Neuronal stem cell (in vitro differentiated cells): ENCODE data around the gene TGIF2.

ENCODE experiments used
- DNase-seq: peaks from one replicate; pipeline ENCODE4 v3.0.0-alpha.2; 2013; ENCODE audit warnings: low spot score
- H2AFZ ChIP-seq: one replicate; pipeline ENCODE4 v1.6.1; 2013; ENCODE audit warnings: mild to moderate bottlenecking, low read length, inconsistent platforms
- H2AK5ac ChIP-seq: 2 replicates; pipeline ENCODE4 v1.6.1; 2013; ENCODE audit warnings: low read depth, mild to moderate bottlenecking, inconsistent platforms, low read length, moderate library complexity, mixed read lengths
- H2BK120ac ChIP-seq: 2 replicates; pipeline ENCODE4 v1.6.1; 2013; ENCODE audit warnings: low read depth, mild to moderate bottlenecking, inconsistent platforms, low read length, moderate library complexity, mixed read lengths
- H2BK12ac ChIP-seq: one replicate; pipeline ENCODE4 v1.6.1; 2013; ENCODE audit warnings: low read length, inconsistent platforms
- H2BK15ac ChIP-seq: 2 replicates; pipeline ENCODE4 v1.6.1; 2013; ENCODE audit warnings: mild to moderate bottlenecking, low read length, inconsistent platforms, mixed read lengths
- H2BK5ac ChIP-seq: one replicate; pipeline ENCODE4 v1.6.1; 2013; ENCODE audit warnings: inconsistent platforms, mild to moderate bottlenecking, low read length, moderate library complexity
- H3K14ac ChIP-seq: one replicate; pipeline ENCODE4 v1.6.1; 2013; ENCODE audit warnings: low read length, inconsistent platforms
- H3K18ac ChIP-seq: 2 replicates; pipeline ENCODE4 v1.6.1; 2013; ENCODE audit warnings: low read length, inconsistent platforms
- H3K23ac ChIP-seq: 2 replicates; pipeline ENCODE4 v1.6.1; 2013; ENCODE audit warnings: low read depth, mild to moderate bottlenecking, mixed read lengths, low read length, inconsistent platforms; ENCODE audit not compliant: poor library complexity
- H3K27ac ChIP-seq: replicated peaks from 3 replicates; pipeline ENCODE4 v1.5.1; 2013; ENCODE audit warnings: low read length, inconsistent platforms
- H3K27me3 ChIP-seq, 3 experiments: 2 replicates each; pipeline ENCODE4 v1.6.1; 2013; ENCODE audit warnings: low read length in 3 of 3, mild to moderate bottlenecking in 2 of 3, inconsistent platforms in 1 of 3, low read depth in 1 of 3, mixed read lengths in 1 of 3, moderate library complexity in 1 of 3; ENCODE audit not compliant: control insufficient read depth in 3 of 3, insufficient read depth in 3 of 3
- H3K36me3 ChIP-seq, 2 donors: replicated peaks in 1 of 2; 2 replicates each; pipeline ENCODE4 v1.6.1; 2013; ENCODE audit warnings: low read length in 2 of 2; ENCODE audit not compliant: control insufficient read depth in 2 of 2, insufficient read depth in 2 of 2
- H3K4ac ChIP-seq: 2 replicates; pipeline ENCODE4 v1.6.1; 2013; ENCODE audit warnings: inconsistent platforms, mild to moderate bottlenecking, low read length, moderate library complexity
- H3K4me1 ChIP-seq, 2 donors: 1 replicate in 1 of 2; 2 replicates in 1 of 2; pipeline ENCODE4 v1.6.1; 2013; ENCODE audit warnings: low read length in 2 of 2, low read depth in 1 of 2; ENCODE audit not compliant: control insufficient read depth in 2 of 2, insufficient read depth in 1 of 2
- H3K4me2 ChIP-seq: one replicate; pipeline ENCODE4 v1.6.1; 2013; ENCODE audit warnings: mild to moderate bottlenecking, low read length, inconsistent platforms; ENCODE audit not compliant: insufficient read depth, poor library complexity, severe bottlenecking
- H3K4me3 ChIP-seq, 2 donors: 2 replicates each; pipeline ENCODE4 v1.5.1; 2013; ENCODE audit warnings: low read length in 2 of 2, mild to moderate bottlenecking in 2 of 2, inconsistent platforms in 1 of 2, moderate library complexity in 1 of 2
- H3K79me1 ChIP-seq: one replicate; pipeline ENCODE4 v1.6.1; 2013; ENCODE audit warnings: low read depth, mild to moderate bottlenecking, inconsistent platforms, low read length, moderate library complexity
- H3K9ac ChIP-seq: one replicate; pipeline ENCODE4 v1.6.1; 2013; ENCODE audit warnings: mild to moderate bottlenecking, low read depth, low read length, inconsistent platforms; ENCODE audit not compliant: poor library complexity
- H3K9me3 ChIP-seq, 2 donors: replicated peaks in 1 of 2; 2 replicates each; pipeline versions ENCODE3 to v1.6.1; 2013; ENCODE audit warnings: low read length in 2 of 2, mild to moderate bottlenecking in 2 of 2, inconsistent platforms in 1 of 2, low read depth in 1 of 2, mixed read lengths in 1 of 2, moderate library complexity in 1 of 2; ENCODE audit not compliant: control insufficient read depth in 2 of 2, insufficient read depth in 1 of 2
- H4K8ac ChIP-seq: one replicate; pipeline ENCODE4 v1.6.1; 2013; ENCODE audit warnings: low read depth, mild to moderate bottlenecking, inconsistent platforms, low read length, moderate library complexity
- H4K91ac ChIP-seq: one replicate; pipeline ENCODE4 v1.6.1; 2013; ENCODE audit warnings: low read length, low read depth, mild to moderate bottlenecking, inconsistent platforms; ENCODE audit not compliant: poor library complexity
- WGBS, 2 donors: extraction: QIAGEN DNeasy Blood & Tissue Kit; methylation state at CpG; one replicate each; pipeline ENCODE4 v1.1.7; 2013; ENCODE audit warnings: missing lambda C conversion rate in 2 of 2, mixed read lengths in 1 of 2; ENCODE audit not compliant: insufficient read length in 2 of 2, insufficient replicate concordance in 1 of 2; ENCODE audit errors: extremely low coverage in 2 of 2; 5-methylcytosine and 5-hydroxymethylcytosine counted together

The TGIF2 gene

GRCh38 chr20:36544134-36545018 is 29.0 kb upstream of the TGIF2 start:
- Histone ChIP-seq H4K91ac (no peak overlapping the region), H2AFZ (no peak overlapping the region), H3K27ac (no peak overlapping the region), H3K4me3 (no peak overlapping the region), H2BK5ac (no peak overlapping the region), H3K14ac (no peak overlapping the region), H2BK120ac (no peak overlapping the region), H3K23ac (peak overlapping the region; percentile 9), H3K4me2 (no peak overlapping the region), H3K9ac (peak overlapping the region; percentile 78), H2BK12ac (no peak overlapping the region), H3K18ac (peak overlapping the region; percentile 9), H3K79me1 (peaks cover 7% of the 10 kb centered on the region), H3K27me3 (no peaks in the 10 kb centered on the region), H4K8ac (no peak overlapping the region), H2AK5ac (no peak overlapping the region), H2BK15ac (no peak overlapping the region), H3K4ac (no peak overlapping the region), H3K4me1 (peaks cover 4 to 22% of the 10 kb centered on the region in 2 donors), H3K36me3 (peaks cover 0 to 23% of the 10 kb centered on the region in 2 donors), H3K9me3 (no peaks in the 10 kb centered on the region)
- WGBS, 2 donors: no CpG with 5 or more reads among the region's 15 CpGs
- no peak for DNase-seq

- H3K36me3 ChIP-seq: peaks cover 0 to 24% of the 10 kb centered on the region in 2 donors
- H2BK120ac ChIP-seq: no peak overlapping the region
- peaks cover 8% of the 10 kb centered on the region for H3K79me1 ChIP-seq
- H2AK5ac ChIP-seq: no peak overlapping the region
- no peak for DNase-seq
- no CpG with 5 or more reads among the region's 14 CpGs for WGBS, 2 donors
- no peak overlapping the region for H3K27ac ChIP-seq
- H3K4ac ChIP-seq: no peak overlapping the region
- H2AFZ ChIP-seq: no peak overlapping the region
- H4K8ac ChIP-seq: no peak overlapping the region
- peak overlapping the region; percentile 52 for H2BK12ac ChIP-seq
- no peak overlapping the region for H3K14ac ChIP-seq
- peaks cover 4 to 17% of the 10 kb centered on the region in 2 donors for H3K4me1 ChIP-seq
- no peaks in the 10 kb centered on the region for H3K9me3 ChIP-seq
- H3K4me3 ChIP-seq: no peak overlapping the region
- H2BK15ac ChIP-seq: no peak overlapping the region
- H3K18ac ChIP-seq: peak overlapping the region; percentile 54
- no peak overlapping the region for H2BK5ac ChIP-seq
- H4K91ac ChIP-seq: no peak overlapping the region
- H3K27me3 ChIP-seq: no peaks in the 10 kb centered on the region
- H3K4me2 ChIP-seq: no peak overlapping the region
- peak overlapping the region; percentile 69 for H3K23ac ChIP-seq
- peak overlapping the region; percentile 51 for H3K9ac ChIP-seq
These were observed 27.2 kb upstream of the TGIF2 start for GRCh38 chr20:36546111-36546736.

GRCh38 chr20:36547186-36548005 is 26.0 kb upstream of the TGIF2 start:
- Histone ChIP-seq H3K14ac (no peak overlapping the region), H4K91ac (no peak overlapping the region), H3K27me3 (no peaks in the 10 kb centered on the region), H3K18ac (no peak overlapping the region), H2BK120ac (no peak overlapping the region), H3K79me1 (peaks cover 5% of the 10 kb centered on the region), H3K4ac (no peak overlapping the region), H3K4me1 (peaks cover 4 to 13% of the 10 kb centered on the region in 2 donors), H3K23ac (no peak overlapping the region), H2BK15ac (peak overlapping the region; percentile 8), H3K4me3 (no peak overlapping the region), H4K8ac (no peak overlapping the region), H3K27ac (no peak overlapping the region), H3K36me3 (peaks cover 0 to 24% of the 10 kb centered on the region in 2 donors), H2BK5ac (no peak overlapping the region), H2AFZ (no peak overlapping the region), H3K9ac (no peak overlapping the region), H2AK5ac (no peak overlapping the region), H3K9me3 (no peaks in the 10 kb centered on the region), H2BK12ac (no peak overlapping the region), H3K4me2 (no peak overlapping the region)
- WGBS, 2 donors: no CpG with 5 or more reads among the region's 12 CpGs
- no peak for DNase-seq

GRCh38 chr20:36548006-36548315 is 25.4 kb upstream of the TGIF2 start:
- H3K23ac ChIP-seq: no peak overlapping the region
- no peak overlapping the region for H3K9ac ChIP-seq
- no peaks in the 10 kb centered on the region for H3K9me3 ChIP-seq
- H3K4me2 ChIP-seq: no peak overlapping the region
- peaks cover 0 to 24% of the 10 kb centered on the region in 2 donors for H3K36me3 ChIP-seq
- H3K79me1 ChIP-seq: peaks cover 3% of the 10 kb centered on the region
- H3K27me3 ChIP-seq: no peaks in the 10 kb centered on the region
- no peak overlapping the region for H2BK120ac ChIP-seq
- peak overlapping the region; percentile 8 for H2BK15ac ChIP-seq
- no peak overlapping the region for H3K14ac ChIP-seq
- no peak overlapping the region for H2AFZ ChIP-seq
- no peak overlapping the region for H3K4me3 ChIP-seq
- H3K27ac ChIP-seq: no peak overlapping the region
- DNase-seq: no peak
- H4K8ac ChIP-seq: no peak overlapping the region
- no peak overlapping the region for H3K18ac ChIP-seq
- H4K91ac ChIP-seq: no peak overlapping the region
- no peak overlapping the region for H2BK12ac ChIP-seq
- H2BK5ac ChIP-seq: no peak overlapping the region
- H2AK5ac ChIP-seq: no peak overlapping the region
- no peak overlapping the region for H3K4ac ChIP-seq
- no CpG with 5 or more reads among the region's 12 CpGs for WGBS, 2 donors
- peaks cover 0 to 7% of the 10 kb centered on the region in 2 donors for H3K4me1 ChIP-seq
